GM12878 (cell line): Measurements from ENCODE around the gene PROSER3. TPM values are rescaled to one million over a fixed set of nuclear protein-coding genes. Genes with fewer than 3 reads are reported as not detected.

Source experiments
- ATAC-seq: fragments of 200-7000 bp; cut with Tn5 transposase; 3 replicates; pipeline ENCODE4 v1.9.1; 2020; ENCODE audit warnings: mild to moderate bottlenecking, moderate library complexity
- BruUV-seq: library from RNA; stranded (reverse); fragments of 400-500 nt; replicated peaks from 2 replicates; lab custom pipeline; 2021; lab: Mats Ljungman, UMichigan
- CTCF ChIA-PET: fragments of 300-600 bp; sonication (Branson Sonifier 250); formaldehyde crosslinking; extraction: SDS; loops from one replicate; lab custom pipeline; 2021; ENCODE audit warnings: inconsistent platforms; lab: Yijun Ruan, JAX
- POLR2A ChIA-PET: fragments of 350-600 bp; formaldehyde crosslinking; extraction: SDS; loops from one replicate; lab custom pipeline; 2021; ENCODE audit warnings: inconsistent platforms; lab: Charles Lee
- RAD21 ChIA-PET: fragments of 300-600 bp; sonication (Branson Sonifier 250); formaldehyde crosslinking; loops from one replicate; lab custom pipeline; 2023; ENCODE audit warnings: antibody characterized with exemption; ENCODE audit not compliant: unreplicated experiment; lab: Charles Lee
- SMC1A ChIA-PET: fragments of 300-600 bp; sonication (Branson Sonifier 250); formaldehyde crosslinking; loops from one replicate; lab custom pipeline; 2023; ENCODE audit not compliant: unreplicated experiment, uncharacterized antibody; lab: Charles Lee
- DNase-seq: peaks from one replicate; pipeline ENCODE4 v3.0.0-alpha.2; 2011; ENCODE audit warnings: low read depth, low spot score
- FAIRE-seq: peaks from 3 replicates; lab custom pipeline; 2011; peaks lifted over from hg19 to GRCh38; lab: Jason Lieb, UNC
- H2AFZ ChIP-seq: 2 replicates; pipeline ENCODE4 v1.6.0; 2011; ENCODE audit warnings: low read depth, low read length, control low read depth; ENCODE audit not compliant: control insufficient read depth
- H3K27ac ChIP-seq: 2 replicates; pipeline ENCODE4 v1.5.1; 2011; ENCODE audit warnings: control low read depth; ENCODE audit not compliant: control insufficient read depth, insufficient read depth
- H3K27me3 ChIP-seq, 2 experiments: replicated peaks in 1 of 2; 2 replicates each; pipeline versions ENCODE4 v1.6.0 to v1.6.1; 2011; ENCODE audit warnings: low read length in 1 of 2; ENCODE audit not compliant: control insufficient read depth in 2 of 2, insufficient read depth in 2 of 2
- H3K36me3 ChIP-seq, 2 experiments: 2 replicates each; pipeline ENCODE4 v1.5.1; 2011; ENCODE audit warnings: low read length in 1 of 2; ENCODE audit not compliant: control insufficient read depth in 2 of 2, insufficient read depth in 2 of 2
- H3K4me1 ChIP-seq: 2 replicates; pipeline ENCODE4 v1.6.1; 2011; ENCODE audit warnings: mild to moderate bottlenecking, low read length, moderate library complexity, mixed read lengths; ENCODE audit not compliant: control insufficient read depth, insufficient read depth
- H3K4me2 ChIP-seq: 2 replicates; pipeline ENCODE4 v1.6.0; 2011; ENCODE audit warnings: control low read depth; ENCODE audit not compliant: control insufficient read depth, insufficient read depth
- H3K4me3 ChIP-seq: fragments of 200-600 bp; sonication (generic); 2 replicates; pipeline ENCODE4 v1.5.1; 2016
- H3K79me2 ChIP-seq: 2 replicates; pipeline ENCODE4 v1.6.0; 2011; ENCODE audit warnings: low read length; ENCODE audit not compliant: control insufficient read depth, insufficient read depth
- H3K9ac ChIP-seq: 2 replicates; pipeline ENCODE4 v1.8.0; 2011; ENCODE audit warnings: low read length, control low read depth, mixed read lengths; ENCODE audit not compliant: control insufficient read depth, insufficient read depth
- H3K9me3 ChIP-seq: replicated peaks from 3 replicates; pipeline ENCODE4 v1.5.1; 2011; ENCODE audit warnings: mild to moderate bottlenecking, low read length; ENCODE audit not compliant: control insufficient read depth, insufficient read depth
- H4K20me1 ChIP-seq: 2 replicates; pipeline ENCODE4 v1.6.0; 2011; ENCODE audit not compliant: control insufficient read depth, insufficient read depth
- WGBS: methylation state at CpG from one replicate; pipeline ENCODE4 v1.1.6; 2016; ENCODE audit warnings: low lambda C conversion rate; ENCODE audit not compliant: insufficient replicate concordance, insufficient coverage; ENCODE audit errors: missing lambda C conversion rate; 5-methylcytosine and 5-hydroxymethylcytosine counted together
- in situ Hi-C: fragments of 300-500 bp; cut with MboI; formaldehyde crosslinking; loops from 9 replicates; pipeline ENCODE4 v1.14.3; 2018; ENCODE audit warnings: mixed read lengths
- intact Hi-C: fragments of 100-400 bp; cut with micrococcal nuclease; formaldehyde crosslinking; loops from one replicate; pipeline ENCODE4 v1.14.2; 2022; ENCODE audit not compliant: unreplicated experiment
- polyA plus RNA-seq, 11 experiments: library from polyadenylated mRNA; depleted of rRNA in 4 of 11; unstranded in 6 of 11; stranded (reverse) in 5 of 11; fragments of >200 nt; fragmentation: Nextera tagmentation in 4 of 11; fragmentation: Illumina TruSeq in 1 of 11; extraction: Ambion mirVana in 4 of 11; extraction: Trizol in 1 of 11; gene quantifications; 1 replicate in 1 of 11; 2 replicates in 10 of 11; pipeline versions ENCODE4 v1.2.1 to v1.2.3, GENCODE V29; 2011 to 2016; ENCODE audit warnings: inconsistent platforms in 2 of 11, missing spikeins in 2 of 11, low read depth in 1 of 11
- total RNA-seq, 4 experiments: library from RNA; depleted of rRNA in 3 of 4; stranded (reverse); fragments of >200 nt in 3 of 4; fragmentation: Illumina TruSeq in 1 of 4; extraction: Trizol in 1 of 4; gene quantifications; 2 replicates each; pipeline versions ENCODE4 v1.2.1 to v1.2.3, GENCODE V29; 2013 to 2021
- TF ChIP-seq, protein P1 (sequence below): IDR thresholded peaks from 2 replicates; pipeline ENCODE4 v1.6.1; 2012; ENCODE audit warnings: improper control_type of control experiment, low read depth, low read length; ENCODE audit not compliant: insufficient replicate concordance

Gene PROSER3
- total and polyA plus RNA-seq, 10 of the 15 experiments (the other 5 are each of a cell fraction or from before 2014, with no cell fraction given): 0.85 to 25.1 (median 9.6) TPM

DNA sequence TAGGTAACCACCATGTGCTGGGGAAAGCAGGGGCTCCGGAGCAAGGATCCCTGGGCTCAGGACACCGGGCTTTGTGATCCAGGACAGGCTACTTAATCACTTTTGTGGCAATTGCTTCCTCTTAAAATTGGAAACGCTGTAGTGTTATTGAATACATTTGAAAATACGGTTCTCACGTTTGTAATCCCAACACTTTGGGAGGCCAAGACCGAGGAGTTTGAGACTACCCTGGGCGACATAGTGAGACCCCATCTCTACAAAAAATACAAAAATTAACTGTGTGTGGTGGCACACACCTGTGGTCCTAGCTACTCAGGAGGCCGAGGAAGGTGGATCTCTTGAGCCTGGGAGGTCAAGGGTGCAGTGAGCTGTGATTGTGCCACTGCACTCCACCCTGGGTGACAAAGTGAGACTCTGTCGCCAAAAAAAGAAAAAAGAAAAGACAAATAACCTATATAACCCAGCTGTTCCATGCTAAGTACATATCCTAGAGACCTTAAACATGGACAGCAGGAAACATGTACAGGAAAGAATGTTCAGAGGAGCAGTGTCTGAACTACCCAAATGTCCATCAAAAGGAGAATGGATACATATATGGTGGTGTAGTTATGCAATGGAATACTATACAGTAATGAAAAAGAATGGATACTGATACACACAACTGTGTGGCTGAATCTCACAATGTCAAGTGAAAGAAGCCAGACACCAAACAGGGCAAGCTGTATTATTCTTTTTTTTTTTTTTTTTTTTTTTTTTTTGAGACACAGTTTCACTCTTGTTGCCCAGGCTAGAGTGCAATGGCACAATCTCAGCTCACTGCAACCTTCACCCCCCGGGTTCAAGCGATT, 55.3 kb downstream of the PROSER3 start:
- Histone ChIP-seq H3K79me2 (no peaks in the 10 kb centered on the region), H3K4me2 (no peak overlapping the region), H3K27ac (no peak overlapping the region), H4K20me1 (no peaks in the 10 kb centered on the region), H2AFZ (no peak overlapping the region), H3K27me3 (0 out of 4 replicates have a peak, but pooled peaks cover 0 to under 1% of the 10 kb centered on the region in 2 experiments), H3K4me3 (no peak overlapping the region), H3K36me3 (no peaks in the 10 kb centered on the region), H3K9me3 (no peaks in the 10 kb centered on the region), H3K4me1 (no peaks in the 10 kb centered on the region), H3K9ac (no peak overlapping the region)
- ATAC-seq (no peak), FAIRE-seq (no peak), DNase-seq (no peak)
- intact Hi-C loops: no loop called here
- TF ChIP-seq, protein P1, sequence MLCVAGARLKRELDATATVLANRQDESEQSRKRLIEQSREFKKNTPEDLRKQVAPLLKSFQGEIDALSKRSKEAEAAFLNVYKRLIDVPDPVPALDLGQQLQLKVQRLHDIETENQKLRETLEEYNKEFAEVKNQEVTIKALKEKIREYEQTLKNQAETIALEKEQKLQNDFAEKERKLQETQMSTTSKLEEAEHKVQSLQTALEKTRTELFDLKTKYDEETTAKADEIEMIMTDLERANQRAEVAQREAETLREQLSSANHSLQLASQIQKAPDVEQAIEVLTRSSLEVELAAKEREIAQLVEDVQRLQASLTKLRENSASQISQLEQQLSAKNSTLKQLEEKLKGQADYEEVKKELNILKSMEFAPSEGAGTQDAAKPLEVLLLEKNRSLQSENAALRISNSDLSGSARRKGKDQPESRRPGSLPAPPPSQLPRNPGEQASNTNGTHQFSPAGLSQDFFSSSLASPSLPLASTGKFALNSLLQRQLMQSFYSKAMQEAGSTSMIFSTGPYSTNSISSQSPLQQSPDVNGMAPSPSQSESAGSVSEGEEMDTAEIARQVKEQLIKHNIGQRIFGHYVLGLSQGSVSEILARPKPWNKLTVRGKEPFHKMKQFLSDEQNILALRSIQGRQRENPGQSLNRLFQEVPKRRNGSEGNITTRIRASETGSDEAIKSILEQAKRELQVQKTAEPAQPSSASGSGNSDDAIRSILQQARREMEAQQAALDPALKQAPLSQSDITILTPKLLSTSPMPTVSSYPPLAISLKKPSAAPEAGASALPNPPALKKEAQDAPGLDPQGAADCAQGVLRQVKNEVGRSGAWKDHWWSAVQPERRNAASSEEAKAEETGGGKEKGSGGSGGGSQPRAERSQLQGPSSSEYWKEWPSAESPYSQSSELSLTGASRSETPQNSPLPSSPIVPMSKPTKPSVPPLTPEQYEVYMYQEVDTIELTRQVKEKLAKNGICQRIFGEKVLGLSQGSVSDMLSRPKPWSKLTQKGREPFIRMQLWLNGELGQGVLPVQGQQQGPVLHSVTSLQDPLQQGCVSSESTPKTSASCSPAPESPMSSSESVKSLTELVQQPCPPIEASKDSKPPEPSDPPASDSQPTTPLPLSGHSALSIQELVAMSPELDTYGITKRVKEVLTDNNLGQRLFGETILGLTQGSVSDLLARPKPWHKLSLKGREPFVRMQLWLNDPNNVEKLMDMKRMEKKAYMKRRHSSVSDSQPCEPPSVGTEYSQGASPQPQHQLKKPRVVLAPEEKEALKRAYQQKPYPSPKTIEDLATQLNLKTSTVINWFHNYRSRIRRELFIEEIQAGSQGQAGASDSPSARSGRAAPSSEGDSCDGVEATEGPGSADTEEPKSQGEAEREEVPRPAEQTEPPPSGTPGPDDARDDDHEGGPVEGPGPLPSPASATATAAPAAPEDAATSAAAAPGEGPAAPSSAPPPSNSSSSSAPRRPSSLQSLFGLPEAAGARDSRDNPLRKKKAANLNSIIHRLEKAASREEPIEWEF: no peak
- RAD21 ChIA-PET: interaction anchor here (0.6 kb wide), 1 partner anchor 66 kb away, joined by 3 read pairs; no protein-coding TSS in a partner anchor
- no TSS peak for BruUV-seq
- in situ Hi-C loops: no loop called here
- CTCF ChIA-PET: interaction anchor here (1.8 kb wide), 1 partner anchor 120 kb away, joined by 7 read pairs; no protein-coding TSS in a partner anchor
- POLR2A ChIA-PET: no interaction called here
- SMC1A ChIA-PET: no interaction called here
- WGBS: 47% methylated on average over 11 of the region's 11 CpGs
